Kidney glomerular epithelial cell (primary cell): ENCODE data around the gene HEXA.
A peak's percentile ranks its signal among the peaks of the same experiment; 100 is the strongest.
"Not testable (repeated sequence)": the region's sequence is repeated elsewhere in the genome, so short reads cannot be mapped to it uniquely, and the experiment has no call there.

Experiments used
- DNase-seq: peaks from one replicate; lab custom pipeline; 2025; lab: John Stamatoyannopoulos, UW

HEXA gene

DNA sequence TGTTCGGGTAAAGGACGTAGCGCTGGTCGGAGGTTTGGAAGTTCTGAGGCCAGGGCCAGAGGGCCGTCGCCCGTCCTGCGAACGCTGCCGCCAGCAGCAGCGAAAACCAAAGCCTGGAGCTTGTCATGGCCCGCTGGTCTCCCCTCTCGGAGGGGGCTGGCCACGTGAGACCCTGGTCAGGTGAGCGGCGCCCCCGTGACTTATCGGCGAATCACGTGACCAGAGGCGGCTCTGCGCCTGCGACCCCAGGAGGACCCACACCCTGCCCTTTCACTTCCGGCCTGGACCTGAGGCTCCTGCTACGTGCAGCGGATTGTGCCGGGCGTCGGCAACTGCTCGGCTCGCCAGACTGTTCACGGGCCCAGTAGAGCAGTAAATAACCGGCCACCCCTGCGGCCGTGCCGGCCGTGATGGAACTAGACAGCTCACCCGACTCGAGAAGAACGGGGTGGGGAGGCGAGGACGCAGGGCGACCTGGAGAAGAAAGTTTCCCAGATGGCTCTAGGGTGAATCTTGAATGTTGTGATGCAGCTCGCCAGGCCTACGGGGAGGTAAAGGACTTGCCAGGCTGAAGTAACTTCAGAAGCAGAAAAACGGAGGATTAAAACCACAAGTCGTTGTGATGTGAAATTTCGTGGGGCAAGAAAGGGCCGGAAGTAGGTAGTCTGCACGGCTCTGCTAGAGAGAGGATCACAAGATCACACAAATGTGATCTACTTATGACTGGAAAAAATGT is at the start of gene HEXA:
Gene HEXA (minus strand): TSS at position 169 of the 736 bp plus-strand sequence. CDS start 42 bp downstream, at position 127.
- peak; percentile 83 for DNase-seq

DNA sequence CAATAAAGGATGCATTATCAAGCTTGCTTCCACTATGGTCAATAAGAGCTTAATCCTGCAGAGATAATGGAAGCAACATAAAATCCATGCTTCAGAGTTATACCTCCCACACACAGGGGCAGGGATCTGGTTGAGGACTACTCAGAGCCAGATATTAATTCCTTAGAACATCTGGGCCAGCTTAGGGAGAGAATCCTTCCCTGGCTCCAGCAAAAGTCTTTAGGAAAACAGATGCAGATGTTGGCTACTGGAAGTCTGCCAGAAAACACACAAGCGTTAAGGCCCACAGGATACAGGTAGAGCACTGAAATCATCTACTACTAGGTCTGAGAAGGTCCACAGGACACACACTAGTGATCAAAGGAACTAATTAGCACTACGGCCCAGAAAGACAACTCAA is 47.4 kb upstream of the HEXA start:
- DNase-seq = no peak

- no peak for DNase-seq
Measured at GRCh38 chr15:72421484-72421883, 45.7 kb upstream of the HEXA start.

DNA sequence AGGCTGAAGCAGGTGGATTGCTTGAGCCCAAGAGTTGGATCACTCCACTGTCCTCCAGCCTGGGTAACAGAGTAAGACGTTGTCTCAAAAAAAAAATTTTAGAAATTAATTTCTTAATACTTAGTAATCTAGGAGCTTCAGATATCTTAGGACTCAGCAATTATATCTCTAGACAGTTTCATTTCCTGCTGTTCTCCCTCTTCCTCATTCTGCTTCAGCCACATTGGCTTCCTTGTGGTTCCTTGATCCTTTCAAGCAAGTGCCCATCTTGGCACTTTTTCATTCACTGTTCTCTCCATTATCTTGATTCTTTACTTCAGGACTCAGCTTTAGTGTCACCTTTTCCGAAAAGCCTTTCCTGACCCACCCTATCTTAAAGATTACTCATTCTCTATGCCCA is 44.8 kb upstream of the HEXA start:
- no peak for DNase-seq

DNA sequence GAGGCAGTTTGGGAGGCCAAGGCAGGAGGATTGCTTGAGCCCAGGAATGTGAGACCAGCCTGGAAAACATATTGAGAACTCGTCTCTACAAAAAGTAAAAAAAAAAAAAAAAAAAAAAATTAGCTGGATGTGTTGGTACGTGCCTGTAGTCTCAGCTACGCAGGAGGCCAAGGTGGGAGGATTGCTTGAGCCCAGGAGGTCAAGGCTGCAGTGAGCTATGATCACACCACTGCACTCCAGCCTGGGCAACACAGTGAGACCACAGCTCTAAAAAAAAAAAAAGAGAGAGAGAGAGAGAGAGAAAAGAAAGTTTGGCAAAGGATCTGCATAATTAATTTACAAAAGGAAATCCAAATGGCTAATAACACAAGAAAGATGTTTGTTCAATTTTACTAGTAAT is 44.0 kb upstream of the HEXA start:
- DNase-seq = not testable (repeated sequence)

GRCh38 chr15:72415304-72415703 is 39.5 kb upstream of the HEXA start:
- no peak for DNase-seq

DNA sequence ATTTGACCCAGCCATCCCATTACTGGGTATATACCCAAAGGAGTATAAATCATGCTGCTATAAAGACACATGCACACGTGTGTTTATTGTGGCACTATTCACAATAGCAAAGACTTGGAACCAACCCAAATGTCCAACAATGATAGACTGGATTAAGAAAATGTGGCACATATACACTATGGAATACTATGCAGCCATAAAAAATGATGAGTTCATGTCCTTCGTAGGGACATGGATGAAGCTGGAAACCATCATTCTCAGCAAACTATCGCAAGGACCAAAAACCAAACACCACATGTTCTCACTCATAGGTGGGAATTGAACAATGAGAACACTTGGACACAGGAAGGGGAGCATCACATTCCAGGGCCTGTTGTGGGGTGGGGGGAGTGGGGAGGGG is 37.5 kb upstream of the HEXA start:
- not testable (repeated sequence) for DNase-seq

DNA sequence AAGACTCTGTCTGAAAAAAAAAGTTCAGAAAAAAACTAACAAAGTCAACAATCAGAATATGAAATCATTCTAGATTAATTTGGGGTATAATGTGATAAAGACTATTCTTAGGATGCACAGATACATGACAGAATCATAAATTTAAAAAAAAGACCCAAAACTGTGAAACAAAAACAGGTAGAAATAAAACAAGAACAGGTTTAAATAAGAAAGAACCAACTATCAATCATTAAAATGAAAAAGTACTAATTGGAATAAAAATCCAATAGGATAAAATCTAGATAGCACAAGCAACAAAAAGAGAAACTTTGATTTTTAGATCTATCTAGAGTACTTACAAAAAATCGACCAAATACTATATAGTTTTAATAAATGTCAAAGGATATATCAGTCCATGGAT is 35.7 kb upstream of the HEXA start:
- no peak for DNase-seq

DNA sequence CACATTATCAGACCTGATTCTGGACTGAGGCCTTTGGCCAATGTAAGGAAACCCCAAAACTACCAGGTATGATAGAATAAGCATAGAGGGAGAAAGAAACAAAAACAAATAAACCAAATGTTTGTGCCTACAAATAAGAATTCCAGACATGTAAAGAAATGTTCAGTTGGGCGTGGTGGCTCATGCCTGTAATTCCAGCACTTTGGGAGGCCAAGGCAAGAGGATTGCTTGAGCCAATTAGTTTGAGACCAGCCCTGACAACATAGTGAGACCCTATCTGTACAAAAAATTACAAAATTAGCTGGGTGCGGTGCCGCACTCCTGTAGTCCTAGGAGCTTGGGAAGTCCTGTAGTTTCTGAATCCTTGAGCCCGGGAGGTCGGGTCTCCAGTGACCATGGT is 35.3 kb upstream of the HEXA start:
- DNase-seq = no peak

DNA sequence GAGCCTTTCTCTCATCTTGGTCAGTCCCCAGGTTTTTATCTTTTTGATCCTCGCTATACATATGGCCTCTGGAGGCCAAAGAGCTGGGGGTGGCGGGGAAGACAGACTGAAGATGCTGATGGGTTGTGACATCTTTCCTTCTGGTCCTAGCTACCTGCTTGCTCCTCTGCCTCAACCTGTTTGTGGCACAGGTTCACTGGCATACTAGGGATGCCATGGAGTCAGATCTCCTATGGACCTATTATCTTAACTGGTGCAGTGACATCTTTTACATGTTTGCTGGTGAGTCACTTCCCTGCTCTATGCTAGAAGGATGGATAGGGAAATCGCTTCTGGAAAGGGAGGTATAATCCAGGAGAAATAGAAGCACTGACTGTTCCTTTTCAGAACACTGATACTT is 31.1 kb upstream of the HEXA start:
- no peak for DNase-seq

DNA sequence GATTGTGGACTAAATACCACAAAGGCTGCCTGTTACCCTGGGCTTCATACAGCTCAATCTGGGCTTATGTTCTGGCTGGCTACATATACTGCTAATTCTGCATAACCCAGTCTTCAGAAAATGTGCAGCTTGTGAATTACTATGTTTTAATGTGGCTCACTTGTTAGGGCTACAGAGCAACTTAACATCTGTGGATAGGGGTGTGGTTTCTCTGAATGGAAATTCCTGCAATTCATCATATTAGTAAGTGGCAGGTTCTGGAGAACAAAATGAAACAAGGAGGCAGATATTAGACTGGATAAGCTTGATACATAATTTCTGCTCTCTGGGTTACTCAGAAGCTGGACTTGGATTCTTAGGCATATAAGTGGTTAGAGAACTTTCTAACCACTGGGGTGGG is 29.0 kb upstream of the HEXA start:
- no peak for DNase-seq

- no peak for DNase-seq
Measured at GRCh38 chr15:72404356-72404755, 28.5 kb upstream of the HEXA start.

DNA sequence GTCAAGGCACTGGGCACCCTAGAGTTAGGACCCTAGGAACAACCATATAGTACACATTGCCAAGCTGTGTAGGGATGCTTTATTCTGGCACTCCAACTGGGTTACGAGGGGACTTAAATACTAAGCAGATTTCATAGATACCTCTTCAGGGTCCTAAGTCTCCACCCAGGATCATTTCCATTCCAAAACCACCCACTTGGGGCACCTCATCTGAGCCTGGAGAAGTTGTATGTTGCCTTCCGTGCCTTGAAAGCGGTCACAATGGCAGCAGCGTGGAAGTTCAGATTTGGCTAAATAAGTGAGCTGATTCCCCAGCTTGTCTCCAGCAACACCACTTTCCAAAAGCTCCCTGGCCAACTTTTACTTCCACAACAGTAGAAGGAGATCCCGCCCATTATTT is 26.9 kb upstream of the HEXA start:
- DNase-seq = no peak

DNA sequence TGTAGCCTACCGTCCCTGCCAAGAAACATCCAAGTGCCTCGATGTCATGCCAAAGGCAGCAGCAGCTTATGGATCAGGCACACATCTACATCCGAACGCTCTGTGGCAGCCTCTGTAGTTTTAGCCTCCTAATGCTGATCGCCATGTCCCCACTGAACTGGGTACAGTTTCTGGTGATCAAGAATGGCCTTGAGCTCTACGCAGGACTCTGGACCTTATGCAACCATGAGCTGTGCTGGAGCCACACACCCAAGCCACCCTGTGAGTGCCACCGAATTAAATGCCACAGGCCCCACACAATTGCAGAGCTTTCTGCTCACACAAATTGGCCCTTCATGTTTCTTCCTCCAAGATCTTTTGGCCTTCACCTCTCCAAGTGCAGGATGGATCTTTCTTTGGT is 22.8 kb upstream of the HEXA start:
- DNase-seq = no peak

DNA sequence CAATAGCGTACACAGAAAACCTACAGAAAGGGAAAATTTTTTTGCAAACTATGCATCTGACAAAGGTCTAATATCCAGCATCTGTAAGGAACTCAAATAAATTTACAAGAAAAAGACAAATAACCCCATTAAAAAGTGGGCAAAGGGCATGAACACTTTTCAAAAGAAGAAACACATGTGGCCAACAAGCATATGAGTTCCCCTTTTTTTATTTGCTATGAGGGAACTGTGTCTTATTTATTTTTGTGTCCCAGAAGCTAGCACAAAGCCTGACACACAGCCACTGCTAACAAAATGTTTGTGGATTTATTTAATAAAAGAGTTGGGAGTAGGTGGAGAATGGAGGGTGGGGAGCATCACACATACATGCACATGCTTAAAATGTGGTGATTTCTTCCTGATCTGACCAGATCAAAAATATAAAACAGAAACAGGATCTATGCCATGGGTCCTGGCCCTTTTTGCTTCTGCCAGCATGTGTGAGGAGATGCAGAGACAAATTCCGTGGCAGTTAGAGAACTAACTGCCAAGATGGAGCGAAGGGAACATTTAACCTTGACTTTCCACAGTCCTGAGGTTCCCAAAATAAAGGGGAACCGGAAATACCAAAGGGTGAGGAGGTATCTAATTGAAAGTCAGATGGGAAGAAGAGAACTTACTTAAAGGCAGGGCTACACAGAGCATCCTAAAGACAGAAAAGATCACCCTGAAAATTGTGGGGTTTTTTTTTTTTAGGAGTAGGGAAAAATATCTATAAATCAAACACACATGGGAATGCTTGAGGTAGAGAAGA is 22.2 kb upstream of the HEXA start, which contains the start of gene TMEM202:
Gene TMEM202 (plus strand): TSS at position 510 of the 793 bp plus-strand sequence. CDS start 22 bp downstream, at position 532.
- DNase-seq = no peak

DNA sequence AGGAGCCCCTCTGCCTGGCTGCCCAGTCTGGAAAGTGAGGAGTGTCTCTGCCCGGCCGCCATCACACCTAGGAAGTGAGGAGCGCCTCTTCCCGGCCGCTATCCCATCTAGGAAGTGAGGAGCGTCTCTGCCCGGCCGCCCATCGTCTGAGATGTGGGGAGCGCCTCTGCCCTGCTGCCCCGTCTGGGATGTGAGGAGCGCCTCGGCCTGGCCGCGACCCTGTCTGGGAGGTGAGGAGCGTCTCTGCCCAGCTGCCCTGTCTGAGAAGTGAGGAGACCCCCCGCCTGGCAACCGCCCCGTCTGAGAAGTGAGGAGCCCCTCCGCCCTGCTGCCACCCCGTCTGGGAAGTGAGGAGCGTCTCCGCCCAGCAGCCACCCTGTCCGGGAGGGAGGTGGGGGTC is 20.5 kb upstream of the HEXA start:
- not testable (repeated sequence) for DNase-seq

DNA sequence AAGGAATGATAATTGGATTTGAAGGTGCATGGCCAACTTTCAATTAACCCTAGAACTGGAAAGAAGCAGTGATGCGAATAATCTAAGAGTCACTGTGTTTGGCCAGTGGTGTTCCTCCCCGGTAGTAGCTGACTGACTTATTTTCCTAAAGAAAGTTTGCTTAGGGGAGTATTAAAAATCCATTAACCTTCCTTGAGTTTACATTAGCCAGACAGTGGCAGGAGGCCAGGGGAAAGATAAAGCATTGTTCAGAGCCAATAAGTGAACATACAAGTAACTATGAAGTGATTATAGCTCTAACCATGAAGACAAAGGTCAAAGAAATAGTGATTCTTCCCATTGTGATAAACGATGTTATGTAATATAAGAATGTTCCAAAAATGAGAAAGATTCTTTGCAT is 13.4 kb upstream of the HEXA start:
- DNase-seq = no peak

DNA sequence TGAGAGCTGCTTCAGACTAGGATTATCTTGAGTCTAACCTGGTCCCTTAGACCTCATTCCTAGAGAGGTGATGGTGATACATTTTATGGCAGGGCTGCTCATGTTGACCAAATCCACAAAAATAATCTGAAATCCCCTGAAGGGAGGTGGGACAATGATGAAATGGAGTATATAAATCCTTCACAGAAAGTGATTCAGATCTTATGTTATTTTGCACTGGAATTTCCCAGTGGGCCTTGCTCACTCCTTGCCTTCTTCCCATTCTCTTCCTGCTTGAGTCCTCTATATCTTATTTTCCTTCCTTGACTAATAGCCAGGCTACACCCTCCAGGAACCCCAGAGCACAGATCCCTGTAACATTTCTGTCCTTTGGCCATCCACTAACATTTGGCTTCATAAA is 11.9 kb upstream of the HEXA start:
- no peak for DNase-seq

DNA sequence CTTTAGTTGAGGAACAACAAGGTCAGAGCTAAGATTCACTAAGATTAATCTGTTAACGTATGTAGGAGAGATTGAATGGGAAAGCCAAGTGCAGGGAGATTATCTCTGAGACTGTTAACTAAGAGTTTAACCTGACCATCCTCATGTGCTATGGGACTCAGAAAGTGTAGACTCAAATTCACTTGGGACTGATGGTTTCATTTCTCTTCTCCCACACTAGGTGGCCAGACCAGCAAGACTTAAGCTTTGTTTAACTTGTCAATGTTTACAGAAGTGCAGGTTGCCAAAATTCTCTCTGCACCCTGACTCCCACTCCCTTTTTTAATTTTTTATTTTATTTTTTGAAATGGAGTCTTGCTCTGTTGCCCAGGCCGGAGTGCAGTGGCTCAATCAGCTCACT is 6.3 kb upstream of the HEXA start:
- no peak for DNase-seq

GRCh38 chr15:72380743-72381142 is 4.9 kb upstream of the HEXA start:
- no peak for DNase-seq

GRCh38 chr15:72379856-72380430 is 4.1 kb upstream of the HEXA start:
- no peak for DNase-seq

DNA sequence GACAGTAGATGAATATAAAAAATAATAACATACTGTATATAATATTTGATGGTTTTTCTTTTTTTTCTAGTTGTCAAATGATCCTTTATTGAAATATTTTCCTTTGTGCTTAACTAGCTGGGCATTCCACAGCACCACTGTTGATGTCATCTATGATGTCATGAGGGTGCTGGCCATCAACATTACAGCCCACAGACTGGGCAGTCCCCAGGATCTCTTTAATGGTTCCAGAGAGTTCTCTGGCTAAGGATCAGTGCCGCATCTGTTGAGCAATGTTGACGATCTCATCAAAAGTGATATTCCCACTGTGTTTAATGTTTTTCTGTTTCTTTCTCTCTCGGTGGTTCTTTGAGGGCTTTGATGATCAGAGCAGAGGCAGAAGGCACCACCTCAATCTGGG is 3.3 kb upstream of the HEXA start:
- not testable (repeated sequence) for DNase-seq

GRCh38 chr15:72377331-72377730 is 1.5 kb upstream of the HEXA start:
- DNase-seq = no peak
